H1 (cell line): ENCODE results near the gene AIRE. TPM values are rescaled to one million over a fixed set of nuclear protein-coding genes. Genes with fewer than 3 reads are reported as not detected.
A peak's percentile ranks its signal among the peaks of the same experiment; 100 is the strongest.

ENCODE experiments used
- CTCF ChIA-PET: fragments of 300-600 bp; sonication (Branson Sonifier 250); formaldehyde crosslinking; loops from one replicate; lab custom pipeline; 2021; ENCODE audit not compliant: partially characterized antibody; lab: Charles Lee
- POLR2A ChIA-PET: fragments of 300-600 bp; sonication (Branson Sonifier 250); formaldehyde crosslinking; loops from one replicate; lab custom pipeline; 2021; ENCODE audit warnings: inconsistent platforms; ENCODE audit not compliant: partially characterized antibody; lab: Charles Lee
- DNase-seq, 2 experiments: peaks; one replicate each; pipeline versions ENCODE4 v3.0.0 to v3.0.0-alpha.2; 2010 to 2022; ENCODE audit warnings: low spot score in 2 of 2, low read depth in 1 of 2, mixed read lengths in 1 of 2
- FAIRE-seq: peaks from 2 replicates; lab custom pipeline; 2011; peaks lifted over from hg19 to GRCh38; lab: Jason Lieb, UNC
- H2AFZ ChIP-seq: 2 replicates; pipeline ENCODE4 v1.8.1; 2012; ENCODE audit warnings: low read length, inconsistent platforms
- H2AK5ac ChIP-seq: 2 replicates; pipeline ENCODE4 v1.6.1; 2013; ENCODE audit warnings: low read depth, low read length
- H2BK120ac ChIP-seq: replicated peaks from 2 replicates; pipeline ENCODE3; 2013; ENCODE audit warnings: low read depth, low read length, inconsistent platforms
- H2BK12ac ChIP-seq: 2 replicates; pipeline ENCODE4 v1.6.1; 2013; ENCODE audit warnings: low read depth, low read length
- H2BK15ac ChIP-seq: 2 replicates; pipeline ENCODE4 v1.6.1; 2013; ENCODE audit warnings: low read length
- H2BK20ac ChIP-seq: 2 replicates; pipeline ENCODE4 v1.6.1; 2013; ENCODE audit warnings: low read length
- H2BK5ac ChIP-seq: 2 replicates; pipeline ENCODE4 v1.6.1; 2013; ENCODE audit warnings: low read depth, low read length
- H3K14ac ChIP-seq: 2 replicates; pipeline ENCODE4 v1.6.1; 2013; ENCODE audit warnings: inconsistent platforms; ENCODE audit not compliant: insufficient read length
- H3K18ac ChIP-seq: 2 replicates; pipeline ENCODE4 v1.6.1; 2013; ENCODE audit warnings: low read length; ENCODE audit errors: extremely low read depth
- H3K23ac ChIP-seq: 2 replicates; pipeline ENCODE4 v1.6.1; 2013; ENCODE audit warnings: inconsistent platforms; ENCODE audit not compliant: insufficient read length
- H3K23me2 ChIP-seq: 2 replicates; pipeline ENCODE4 v1.6.1; 2013; ENCODE audit warnings: low read depth, low read length
- H3K27ac ChIP-seq: 2 replicates; pipeline ENCODE4 v1.6.1; 2011; ENCODE audit warnings: low read depth, low read length, inconsistent platforms
- H3K27me3 ChIP-seq, 4 experiments: replicated peaks in 1 of 4; 1 replicate in 1 of 4; 2 replicates in 3 of 4; pipeline versions ENCODE4 v1.6.1 to v1.8.1; 2011 to 2013; ENCODE audit warnings: low read length in 3 of 4, mild to moderate bottlenecking in 3 of 4, inconsistent platforms in 2 of 4, mixed read lengths in 2 of 4, moderate library complexity in 1 of 4; ENCODE audit not compliant: control insufficient read depth in 3 of 4, insufficient read depth in 3 of 4; ENCODE audit errors: extremely low read depth in 1 of 4
- H3K36me3 ChIP-seq, 4 experiments: 2 replicates each; pipeline versions ENCODE4 v1.6.1 to v1.8.1; 2011 to 2013; ENCODE audit warnings: mild to moderate bottlenecking in 4 of 4, low read length in 3 of 4, moderate library complexity in 2 of 4, control low read depth in 1 of 4, inconsistent platforms in 1 of 4; ENCODE audit not compliant: insufficient read depth in 4 of 4, control insufficient read depth in 2 of 4
- H3K4ac ChIP-seq: replicated peaks from 2 replicates; pipeline ENCODE3; 2013; ENCODE audit warnings: low read length, low read depth, mixed read lengths, inconsistent platforms; ENCODE audit not compliant: insufficient read length
- H3K4me1 ChIP-seq, 4 experiments: replicated peaks in 1 of 4; 1 replicate in 1 of 4; 2 replicates in 3 of 4; pipeline versions ENCODE4 v1.6.1 to v1.8.1; 2011 to 2013; ENCODE audit warnings: low read length in 3 of 4, inconsistent platforms in 2 of 4, mixed read lengths in 1 of 4; ENCODE audit not compliant: insufficient read depth in 4 of 4, control insufficient read depth in 3 of 4
- H3K4me2 ChIP-seq, 2 experiments: 2 replicates each; pipeline versions ENCODE4 v1.6.1 to v1.8.1; 2011 to 2013; ENCODE audit warnings: low read depth in 2 of 2, low read length in 2 of 2, control low read depth in 1 of 2, inconsistent platforms in 1 of 2, mild to moderate bottlenecking in 1 of 2; ENCODE audit not compliant: insufficient read depth in 1 of 2
- H3K4me3 ChIP-seq, 4 experiments: fragments of 200-600, 300-600 bp in 1 of 4; sonication (generic), shearing (Covaris generic), sonication (Bioruptor Twin) in 1 of 4; 2 replicates each; pipeline versions ENCODE4 v1.5.1 to v1.8.1; 2011 to 2016; ENCODE audit warnings: low read length in 4 of 4, low read depth in 3 of 4, control low read depth in 2 of 4, inconsistent platforms in 2 of 4, mild to moderate bottlenecking in 2 of 4, mixed read lengths in 1 of 4, moderate library complexity in 1 of 4; ENCODE audit not compliant: insufficient read depth in 2 of 4; ENCODE audit errors: extremely low read depth in 1 of 4
- H3K56ac ChIP-seq: replicated peaks from 2 replicates; pipeline ENCODE3; 2013; ENCODE audit warnings: low read depth, mild to moderate bottlenecking, mixed read lengths, low read length, inconsistent platforms; ENCODE audit not compliant: insufficient read length
- H3K79me1 ChIP-seq: 2 replicates; pipeline ENCODE4 v1.6.1; 2013; ENCODE audit warnings: low read depth, low read length, control low read depth
- H3K79me2 ChIP-seq, 2 experiments: 2 replicates each; pipeline versions ENCODE4 v1.6.1 to v1.8.1; 2012 to 2013; ENCODE audit warnings: low read length in 2 of 2, mild to moderate bottlenecking in 2 of 2, inconsistent platforms in 1 of 2; ENCODE audit not compliant: insufficient read depth in 2 of 2, control insufficient read depth in 1 of 2
- H3K9ac ChIP-seq, 4 experiments: replicated peaks in 1 of 4; 1 replicate in 1 of 4; 2 replicates in 3 of 4; pipeline versions ENCODE4 v1.6.1 to v1.8.1; 2011 to 2013; ENCODE audit warnings: low read depth in 3 of 4, low read length in 3 of 4, control low read depth in 2 of 4, mild to moderate bottlenecking in 2 of 4, moderate library complexity in 2 of 4, inconsistent platforms in 1 of 4; ENCODE audit errors: extremely low read depth in 1 of 4
- H3K9me3 ChIP-seq, 2 experiments: 2 replicates each; pipeline versions ENCODE4 v1.6.1 to v1.8.1; 2012 to 2013; ENCODE audit warnings: mild to moderate bottlenecking in 2 of 2, moderate library complexity in 2 of 2, control low read depth in 1 of 2, inconsistent platforms in 1 of 2, low read depth in 1 of 2, low read length in 1 of 2, mixed read lengths in 1 of 2; ENCODE audit not compliant: insufficient read depth in 2 of 2
- H4K20me1 ChIP-seq, 2 experiments: replicated peaks in 1 of 2; 2 replicates each; pipeline versions ENCODE3 to v1.8.1; 2011 to 2013; ENCODE audit warnings: inconsistent platforms in 2 of 2, low read length in 2 of 2, mild to moderate bottlenecking in 1 of 2; ENCODE audit not compliant: insufficient read depth in 2 of 2, control insufficient read depth in 1 of 2
- H4K5ac ChIP-seq: 2 replicates; pipeline ENCODE4 v1.6.1; 2013; ENCODE audit warnings: low read length, low read depth, mixed read lengths, inconsistent platforms; ENCODE audit not compliant: insufficient read length
- H4K8ac ChIP-seq: 2 replicates; pipeline ENCODE4 v1.8.0; 2013; ENCODE audit warnings: mild to moderate bottlenecking, moderate library complexity, low read length, inconsistent platforms; ENCODE audit not compliant: insufficient read depth; ENCODE audit errors: extremely low read depth
- H4K91ac ChIP-seq: replicated peaks from 2 replicates; pipeline ENCODE3; 2013; ENCODE audit warnings: low read length, mixed read lengths, inconsistent platforms; ENCODE audit not compliant: insufficient read length
- CBX8 ChIP-seq: fragments of 300-800, 300-1000 bp; sonication (generic); IDR thresholded peaks from 2 replicates; pipeline ENCODE4 v1.7.1; 2016; ENCODE audit warnings: low read depth, low read length, borderline replicate concordance
- EGR1 ChIP-seq: IDR thresholded peaks from 2 replicates; pipeline ENCODE4 v1.6.1; 2011; ENCODE audit warnings: low read depth, low read length, borderline replicate concordance
- GTF2F1 ChIP-seq: IDR thresholded peaks from 2 replicates; pipeline ENCODE4 v1.6.1; 2012; ENCODE audit warnings: low read depth, low read length, improper control_type of control experiment, borderline replicate concordance
- HDAC6 ChIP-seq: IDR thresholded peaks from one replicate; pipeline ENCODE4 v1.7.1; 2012; ENCODE audit warnings: low read depth, mild to moderate bottlenecking, inconsistent platforms, low read length, moderate library complexity
- WGBS, 2 experiments: shearing (Covaris generic) in 1 of 2; methylation state at CpG; one replicate each; pipeline versions ENCODE4 v1.1.6 to v1.1.7; 2013 to 2015; ENCODE audit warnings: low lambda C conversion rate in 2 of 2, mixed read lengths in 2 of 2, inconsistent platforms in 1 of 2, low coverage in 1 of 2, missing lambda C conversion rate in 1 of 2; ENCODE audit not compliant: insufficient replicate concordance in 2 of 2, insufficient coverage in 1 of 2, insufficient read length in 1 of 2; ENCODE audit errors: extremely low coverage in 1 of 2, missing lambda C conversion rate in 1 of 2; 5-methylcytosine and 5-hydroxymethylcytosine counted together
- polyA plus RNA-seq, 7 experiments: library from polyadenylated mRNA; depleted of rRNA in 3 of 7; stranded (reverse) in 5 of 7; unstranded in 2 of 7; fragments of >200 nt in 5 of 7; fragments of 200-250 nt in 2 of 7; gene quantifications; 1 replicate in 5 of 7; 2 replicates in 1 of 7; 4 replicates in 1 of 7; pipeline versions ENCODE4 v1.2.1 to v1.2.3, GENCODE V29; 2011 to 2013; ENCODE audit warnings: missing spikeins in 2 of 7, mixed read lengths in 2 of 7
- total RNA-seq: library from RNA; stranded (reverse); fragmentation: NEBNext Ultra II Directional; extraction: Animal tissue kit (Norgen Biotek cat#: 25700); gene quantifications from 2 replicates; pipeline ENCODE4 v1.2.1, GENCODE V29; 2021

AIRE gene
- total and polyA plus RNA-seq, 2 of the 8 experiments (the other 6 are each of a cell fraction or from before 2014, with no cell fraction given): 0.09 TPM; not detected in 1

GRCh38 chr21:44312716-44313115, 27.0 kb downstream of the AIRE start:
- Histone ChIP-seq H2BK12ac (no peak overlapping the region), H3K36me3 (peaks cover 0 to 23% (median 11%) of the 10 kb centered on the region in 4 experiments; a peak in 5 of 8 replicates), H2BK120ac (no peak overlapping the region), H3K23ac (no peak overlapping the region), H2BK20ac (no peak overlapping the region), H3K23me2 (no peaks in the 10 kb centered on the region), H4K20me1 (peaks cover 0 to 11% of the 10 kb centered on the region in 2 experiments), H2AFZ (no peak overlapping the region), H3K18ac (no peak overlapping the region), H3K4me1 (no peaks in the 10 kb centered on the region), H3K27me3 (no peaks in the 10 kb centered on the region), H3K79me1 (no peaks in the 10 kb centered on the region; the same call in 1 of the 2 replicates), H3K4me2 (no peak overlapping the region), H4K8ac (0 out of 2 replicates have a peak overlapping the region, but pooled peaks have one; percentile 25), H3K9me3 (no peaks in the 10 kb centered on the region), H2BK15ac (no peak overlapping the region), H4K91ac (no peak overlapping the region), H3K9ac (no peak overlapping the region), H2BK5ac (no peak overlapping the region; the same call in 1 of the 2 replicates), H3K14ac (no peak overlapping the region), H2AK5ac (no peak overlapping the region), H3K27ac (no peak overlapping the region), H3K79me2 (no peaks in the 10 kb centered on the region), H3K4me3 (no peak overlapping the region), H4K5ac (no peak overlapping the region), H3K4ac (no peak overlapping the region), H3K56ac (no peak overlapping the region)
- FAIRE-seq (no peak), DNase-seq (no peak)
- ChIA-PET CTCF (interaction anchor here (1.0 kb wide), 2 partner anchors 11 to 15 kb away, joined by 3 read pairs; no protein-coding TSS in a partner anchor), POLR2A (interaction anchor here (0.9 kb wide), 1 partner anchor 18 kb away, joined by 3 read pairs; no protein-coding TSS in a partner anchor)
- 98% methylated on average over 15 of the region's 19 CpGs; no CpG with 5 or more reads in 1 of the 2 experiments for WGBS, 2 experiments
- TF ChIP-seq GTF2F1: no peak
- TF ChIP-seq CBX8: no peak
- TF ChIP-seq EGR1: no peak
- no peak for TF ChIP-seq HDAC6
